Naive thymus-derived CD4-positive, alpha-beta T cell (primary cell): Measurements from ENCODE around the gene LTC4S. TPM values are rescaled to one million over a fixed set of nuclear protein-coding genes. Genes with fewer than 3 reads are reported as not detected.
A peak's percentile ranks its signal among the peaks of the same experiment; 100 is the strongest.

Experiments
- ATAC-seq: fragments of 150-1000 bp; cut with Tn5 transposase; 2 replicates; pipeline ENCODE4 v1.10.0; 2021; ENCODE audit warnings: mild to moderate bottlenecking, moderate library complexity
- CTCF ChIA-PET: fragments of 350-600 bp; sonication (Branson Sonifier 250); formaldehyde crosslinking; loops from one replicate; lab custom pipeline; 2021; ENCODE audit warnings: antibody characterized with exemption; lab: Charles Lee
- POLR2A ChIA-PET: fragments of 350-600 bp; sonication (Branson Sonifier 250); formaldehyde crosslinking; loops from one replicate; lab custom pipeline; 2021; ENCODE audit warnings: antibody characterized with exemption, inconsistent platforms; lab: Charles Lee
- DNase-seq, 9 donors: peaks; one replicate each; pipeline versions ENCODE4 v3.0.0 to v3.0.0-alpha.2; 2020 to 2022; ENCODE audit warnings: mixed read lengths in 1 of 9
- H3K27ac ChIP-seq: one replicate; pipeline ENCODE4 v1.7.0; 2013; ENCODE audit warnings: mild to moderate bottlenecking, low read depth, low read length, moderate library complexity
- H3K27me3 ChIP-seq, 2 donors: one replicate each; pipeline ENCODE4 v1.7.0; 2013; ENCODE audit warnings: low read length in 2 of 2, mild to moderate bottlenecking in 2 of 2, moderate library complexity in 2 of 2; ENCODE audit not compliant: control insufficient read depth in 2 of 2, insufficient read depth in 2 of 2
- H3K36me3 ChIP-seq, 3 experiments: 1 replicate in 2 of 3; 2 replicates in 1 of 3; pipeline ENCODE4 v1.7.0; 2013; ENCODE audit warnings: low read length in 3 of 3, mild to moderate bottlenecking in 3 of 3, moderate library complexity in 1 of 3; ENCODE audit not compliant: insufficient read depth in 3 of 3, control insufficient read depth in 2 of 3
- H3K4me1 ChIP-seq, 2 donors: one replicate each; pipeline ENCODE4 v1.7.0; 2013; ENCODE audit warnings: low read length in 2 of 2, mild to moderate bottlenecking in 2 of 2, moderate library complexity in 1 of 2; ENCODE audit not compliant: control insufficient read depth in 2 of 2, insufficient read depth in 2 of 2
- H3K4me3 ChIP-seq: 2 replicates; pipeline ENCODE4 v1.7.0; 2013; ENCODE audit warnings: mild to moderate bottlenecking, low read length
- H3K9me3 ChIP-seq, 3 experiments: 1 replicate in 2 of 3; 2 replicates in 1 of 3; pipeline ENCODE4 v1.7.0; 2013; ENCODE audit warnings: low read length in 3 of 3; ENCODE audit not compliant: control insufficient read depth in 2 of 3
- H3K27ac Mint-ChIP-seq, 9 donors: one replicate each; pipeline ENCODE4 v1.8.0; 2020 to 2022; ENCODE audit warnings: mixed read lengths in 9 of 9, mild to moderate bottlenecking in 8 of 9, moderate library complexity in 5 of 9, inconsistent platforms in 2 of 9
- H3K27me3 Mint-ChIP-seq, 5 donors: one replicate each; pipeline ENCODE4 v1.8.0; 2021 to 2022; ENCODE audit warnings: mixed read lengths in 5 of 5, mild to moderate bottlenecking in 1 of 5
- H3K36me3 Mint-ChIP-seq, 5 donors: one replicate each; pipeline ENCODE4 v1.8.0; 2020 to 2022; ENCODE audit warnings: mixed read lengths in 5 of 5, mild to moderate bottlenecking in 3 of 5, inconsistent platforms in 1 of 5
- H3K4me1 Mint-ChIP-seq, 7 donors: one replicate each; pipeline ENCODE4 v1.8.0; 2020 to 2022; ENCODE audit warnings: mixed read lengths in 7 of 7, mild to moderate bottlenecking in 3 of 7, inconsistent platforms in 1 of 7
- H3K4me3 Mint-ChIP-seq, 10 donors: one replicate each; pipeline ENCODE4 v1.8.0; 2020 to 2022; ENCODE audit warnings: mild to moderate bottlenecking in 10 of 10, mixed read lengths in 10 of 10, moderate library complexity in 6 of 10, inconsistent platforms in 2 of 10
- H3K9me3 Mint-ChIP-seq, 11 donors: one replicate each; pipeline ENCODE4 v1.8.0; 2020 to 2022; ENCODE audit warnings: mixed read lengths in 11 of 11, mild to moderate bottlenecking in 4 of 11, inconsistent platforms in 1 of 11, moderate library complexity in 1 of 11
- intact Hi-C, 2 donors: fragments of 100-400 bp; cut with micrococcal nuclease; formaldehyde crosslinking; loops; one replicate each; pipeline ENCODE4 v1.15.1; 2023
- polyA plus RNA-seq, 2 donors: library from polyadenylated mRNA; unstranded; fragments of 300-500 nt; fragmentation: Illumina TruSeq; gene quantifications; one replicate each; pipeline ENCODE4 v1.2.3, GENCODE V29; 2021
- total RNA-seq, 6 experiments: library from RNA in 5 of 6; stranded (reverse) in 5 of 6; gene quantifications; 1 replicate in 5 of 6; 2 replicates in 1 of 6; pipeline ENCODE4 v1.2.3 and lab custom pipeline; 2021 to 2026

The LTC4S gene
- total and polyA plus RNA-seq, 7 experiments from 2014 or later = 0.97 to 8.1 (median 4.9) TPM

DNA sequence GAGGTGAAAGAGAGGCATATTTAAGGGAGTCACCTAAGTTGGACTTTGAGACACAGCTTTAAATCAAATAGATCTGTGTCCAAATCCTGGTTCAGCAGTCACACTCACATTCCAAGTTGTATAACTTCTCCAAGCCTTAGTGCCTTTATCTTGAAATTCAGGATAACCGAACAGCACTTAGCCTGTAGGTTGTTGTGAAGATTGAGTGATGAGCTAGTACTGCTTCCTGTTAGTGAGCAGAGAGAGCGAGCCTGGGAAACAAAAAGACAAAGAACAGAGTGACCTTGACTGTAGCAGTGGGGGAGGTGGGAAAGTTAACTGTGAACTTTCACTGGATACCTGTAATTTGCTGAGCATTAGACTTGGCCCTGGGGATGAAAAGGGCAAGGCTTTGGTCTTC, 38.8 kb upstream of the LTC4S start:
- ChIA-PET POLR2A (interaction anchor here (1.5 kb wide), 1 partner anchor 131 kb away, joined by 6 read pairs; the partner anchor contains the start of gene HNRNPH1), CTCF (interaction anchor here (0.6 to 1.0 kb wide), 3 partner anchors 8 to 336 kb away, joined by 3 to 4 read pairs (median 4); no protein-coding TSS in a partner anchor)
- H3K4me3 Mint-ChIP-seq = peak overlapping the region in 9 of 10 donors; percentile 16 to 58 (median 26)
- no peaks in the 10 kb centered on the region for H3K27me3 ChIP-seq
- no peaks in the 10 kb centered on the region for H3K27me3 Mint-ChIP-seq
- H3K9me3 Mint-ChIP-seq = peaks cover 0 to 1% (median 0%) of the 10 kb centered on the region in 11 donors
- H3K27ac Mint-ChIP-seq = peak overlapping the region; percentile 32 to 81 (median 63)
- peaks cover 2 to 19% of the 10 kb centered on the region in 2 donors for H3K4me1 ChIP-seq
- intact Hi-C loops = no loop called here
- peaks cover 0 to 7% (median 3%) of the 10 kb centered on the region in 3 experiments for H3K36me3 ChIP-seq
- H3K4me1 Mint-ChIP-seq = peaks cover 43 to 63% (median 52%) of the 10 kb centered on the region in 7 donors
- peak in 2 of 9 donors; percentile 14 to 16 for DNase-seq
- peak overlapping the region; percentile 26 for H3K27ac ChIP-seq
- ATAC-seq = peak; percentile 26
- no peaks in the 10 kb centered on the region for H3K9me3 ChIP-seq
- H3K36me3 Mint-ChIP-seq = peaks cover 0 to 12% (median 4%) of the 10 kb centered on the region in 5 donors
- no peak overlapping the region for H3K4me3 ChIP-seq

DNA sequence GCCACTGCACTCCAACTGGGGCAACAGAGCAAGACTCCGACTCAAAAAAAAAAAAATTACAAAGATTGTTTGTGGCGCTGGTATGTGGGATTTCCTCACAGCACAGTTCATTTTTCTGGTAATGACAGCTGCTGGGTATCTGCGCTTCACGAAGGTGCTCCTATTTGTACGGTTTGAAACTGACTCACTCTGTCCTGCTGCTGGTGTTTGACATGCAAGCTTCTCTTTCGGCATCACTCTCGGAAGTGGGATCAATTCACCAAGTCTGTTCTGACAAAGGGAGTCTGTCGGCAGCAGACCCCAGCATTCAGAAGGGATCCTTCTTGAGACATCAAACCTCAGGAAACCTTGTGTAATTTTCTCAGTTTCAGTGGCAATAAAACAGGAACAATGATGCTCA, 34.8 kb upstream of the LTC4S start:
- Histone ChIP-seq H3K4me3 (no peak overlapping the region), H3K9me3 (no peaks in the 10 kb centered on the region), H3K4me1 (peaks cover 7 to 32% of the 10 kb centered on the region in 2 donors), H3K36me3 (peaks cover 0 to 3% (median 0%) of the 10 kb centered on the region in 3 experiments), H3K27me3 (no peaks in the 10 kb centered on the region), H3K27ac (no peak overlapping the region)
- Mint-ChIP-seq H3K9me3 (no peaks in the 10 kb centered on the region), H3K36me3 (peaks cover 0 to 4% (median 0%) of the 10 kb centered on the region in 5 donors), H3K27ac (peak overlapping the region in 5 of 9 donors; percentile 28 to 75 (median 36)), H3K4me1 (peaks cover 53 to 80% (median 68%) of the 10 kb centered on the region in 7 donors), H3K27me3 (no peaks in the 10 kb centered on the region), H3K4me3 (no peak overlapping the region)
- DNase-seq (no peak), ATAC-seq (no peak)
- intact Hi-C loops = no loop called here
- POLR2A ChIA-PET = interaction anchor here (0.5 to 0.6 kb wide), 2 partner anchors 30 to 114 kb away, joined by 3 read pairs; no protein-coding TSS in a partner anchor
- CTCF ChIA-PET = interaction anchor here (0.7 kb wide), 1 partner anchor 127 kb away, joined by 3 read pairs; no protein-coding TSS in a partner anchor

DNA sequence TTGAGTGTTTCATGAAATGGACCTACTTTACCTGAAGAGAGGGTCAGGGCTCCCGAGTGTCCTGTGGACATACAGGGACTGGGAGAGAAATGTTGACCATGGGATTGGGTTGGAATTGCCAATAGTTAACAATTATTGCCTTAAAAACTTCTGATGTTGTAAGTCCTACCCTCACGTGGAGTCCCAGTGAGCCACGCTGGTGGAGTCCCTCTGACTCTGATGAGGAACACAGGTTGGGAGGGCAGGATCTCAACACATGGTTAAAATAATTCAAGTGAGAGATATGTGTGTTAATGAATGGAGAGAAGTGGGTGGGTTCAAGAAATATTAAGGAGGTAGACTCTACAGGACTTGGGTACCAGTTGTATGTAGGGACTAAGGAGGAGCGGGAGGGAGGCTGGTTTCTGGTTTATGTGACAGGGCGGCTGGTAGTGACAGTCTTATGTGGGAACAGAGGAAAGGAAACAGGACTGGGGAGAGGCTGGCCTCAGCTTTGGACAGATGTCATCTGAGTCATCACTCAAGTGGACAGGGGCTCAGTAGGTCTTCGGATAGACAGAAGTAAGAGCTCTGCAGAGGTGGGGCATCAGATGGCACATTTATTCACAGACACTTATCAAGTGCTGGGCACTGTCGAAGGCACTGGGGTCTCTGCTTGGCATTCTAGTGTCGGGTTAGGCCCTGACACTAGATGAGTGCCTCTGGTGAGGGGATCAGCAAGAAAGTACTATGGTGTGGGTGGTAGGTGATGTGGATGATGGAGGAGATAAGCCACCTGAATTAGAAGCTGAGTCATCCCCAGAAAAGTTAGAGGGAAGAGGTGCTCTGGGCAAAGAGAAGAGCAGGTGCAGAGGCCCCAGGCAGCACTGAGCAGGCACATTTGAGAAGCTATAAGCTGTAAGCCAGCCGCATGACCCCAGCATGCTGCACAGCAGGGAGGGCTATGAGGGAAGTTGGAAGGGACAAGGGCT, 33.9 kb upstream of the LTC4S start:
- H3K9me3 Mint-ChIP-seq = no peaks in the 10 kb centered on the region
- no peak overlapping the region for H3K4me3 ChIP-seq
- peaks cover 0 to 3% (median 0%) of the 10 kb centered on the region in 3 experiments for H3K36me3 ChIP-seq
- no peak for ATAC-seq
- no peaks in the 10 kb centered on the region for H3K27me3 Mint-ChIP-seq
- DNase-seq = no peak
- CTCF ChIA-PET = no interaction called here
- peaks cover 7 to 23% of the 10 kb centered on the region in 2 donors for H3K4me1 ChIP-seq
- H3K27ac ChIP-seq = no peak overlapping the region
- no peaks in the 10 kb centered on the region for H3K27me3 ChIP-seq
- no peaks in the 10 kb centered on the region for H3K9me3 ChIP-seq
- intact Hi-C loops = no loop called here
- peaks cover 0 to 4% (median 0%) of the 10 kb centered on the region in 5 donors for H3K36me3 Mint-ChIP-seq
- peaks cover 48 to 74% (median 62%) of the 10 kb centered on the region in 7 donors for H3K4me1 Mint-ChIP-seq
- H3K27ac Mint-ChIP-seq = peak overlapping the region; percentile 19 to 86 (median 75)
- peak overlapping the region in 6 of 10 donors; percentile 3 to 36 (median 12) for H3K4me3 Mint-ChIP-seq
- POLR2A ChIA-PET = interaction anchor here (0.6 kb wide), 2 partner anchors 34 to 78 kb away, joined by 3 read pairs; partner anchors contain the start of gene LTC4S

DNA sequence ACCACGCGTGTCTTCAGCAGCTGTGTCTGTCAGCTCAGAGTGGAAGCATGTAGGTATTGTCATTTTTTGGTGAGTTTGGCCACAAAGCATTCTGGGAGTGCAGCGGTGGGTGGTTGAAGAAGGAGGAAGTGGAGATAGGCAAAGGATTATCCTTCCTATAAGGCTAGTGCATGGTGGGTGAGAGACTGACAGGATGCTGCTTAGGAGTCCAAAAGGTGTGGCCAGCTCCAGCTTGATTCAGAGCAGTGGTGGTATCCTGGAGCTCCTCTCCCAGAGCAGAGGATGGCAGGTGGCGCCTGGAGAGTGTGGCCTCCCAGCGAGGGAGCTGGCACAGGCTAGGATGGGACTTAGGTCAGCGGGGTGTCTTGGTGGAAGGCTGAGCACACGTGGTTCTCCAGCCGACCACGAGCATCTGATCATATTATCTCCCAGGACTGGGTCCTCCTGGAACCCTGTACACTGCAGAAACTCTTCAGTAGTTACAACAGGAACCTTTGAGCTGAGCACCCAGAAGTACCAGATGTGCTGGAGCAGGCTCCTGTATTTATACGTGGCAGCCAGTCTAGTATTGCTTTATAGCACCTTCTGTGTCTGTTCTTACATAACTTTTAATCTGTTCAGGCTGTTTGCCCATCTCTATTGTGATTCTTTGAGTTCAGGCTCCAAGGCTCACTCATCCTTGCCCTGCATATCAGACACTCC, 31.6 kb upstream of the LTC4S start:
- ChIA-PET CTCF (interaction anchor here (0.6 to 2.8 kb wide), 13 partner anchors 8 to 152 kb away, joined by 3 to 36 read pairs (median 3); partner anchors contain the start of genes LTC4S and TBC1D9B), POLR2A (interaction anchor here (0.7 to 1.6 kb wide), 7 partner anchors 9 to 60 kb away, joined by 3 to 7 read pairs (median 3); partner anchors contain the start of gene MAML1)
- DNase-seq (peak in 8 of 9 donors; percentile 24 to 52 (median 40)), ATAC-seq (peak; percentile 61)
- Histone ChIP-seq H3K4me3 (no peak overlapping the region), H3K9me3 (no peaks in the 10 kb centered on the region), H3K27ac (peak overlapping the region; percentile 28), H3K36me3 (peaks cover 0 to 22% (median 13%) of the 10 kb centered on the region in 3 experiments), H3K4me1 (peaks cover 7 to 13% of the 10 kb centered on the region in 2 donors), H3K27me3 (no peaks in the 10 kb centered on the region)
- Mint-ChIP-seq H3K4me1 (peaks cover 48 to 69% (median 56%) of the 10 kb centered on the region in 7 donors), H3K27me3 (no peaks in the 10 kb centered on the region), H3K27ac (peak overlapping the region; percentile 58 to 90 (median 76)), H3K36me3 (peaks cover 0 to 11% (median 0%) of the 10 kb centered on the region in 5 donors), H3K9me3 (no peaks in the 10 kb centered on the region), H3K4me3 (peak overlapping the region in 9 of 10 donors; percentile 8 to 63 (median 36))
- intact Hi-C loops = loop anchor here (2.0 kb wide), 4 partner anchors 29 to 147 kb away; partner anchors contain the start of genes CANX (in 1 of the 2), MAML1 (in 1 of the 2) and MRNIP (in 1 of the 2)

DNA sequence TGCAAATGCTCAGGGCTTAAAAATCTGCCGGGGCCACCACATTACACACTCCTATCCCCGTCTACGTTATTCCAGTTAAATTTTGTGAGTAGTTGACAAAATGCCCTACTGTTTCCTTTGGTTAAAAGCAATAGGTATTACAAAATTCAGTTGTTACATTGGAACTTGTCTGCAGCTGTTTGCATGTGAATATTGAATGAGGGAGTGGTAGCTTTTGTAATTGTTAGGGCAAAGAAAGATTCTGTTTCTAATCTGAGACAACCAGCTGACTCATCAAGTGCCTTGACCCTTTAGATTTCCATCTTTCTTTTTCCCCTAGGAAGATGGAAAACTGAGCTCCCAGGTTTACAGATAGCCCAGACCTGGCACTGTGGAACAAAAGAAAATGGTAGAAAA, 31.0 kb upstream of the LTC4S start:
- Mint-ChIP-seq H3K4me3 (no peak overlapping the region), H3K27ac (peak overlapping the region; percentile 16 to 90 (median 63)), H3K9me3 (no peaks in the 10 kb centered on the region), H3K27me3 (no peaks in the 10 kb centered on the region), H3K36me3 (peaks cover 0 to 11% (median 0%) of the 10 kb centered on the region in 5 donors), H3K4me1 (peaks cover 48 to 72% (median 57%) of the 10 kb centered on the region in 7 donors)
- ChIA-PET CTCF (interaction anchor here (0.6 to 2.8 kb wide), 15 partner anchors 8 to 327 kb away, joined by 3 to 36 read pairs (median 4); partner anchors contain the start of genes LTC4S and TBC1D9B), POLR2A (interaction anchor here (0.6 to 1.8 kb wide), 11 partner anchors 9 to 140 kb away, joined by 3 to 7 read pairs (median 3); partner anchors contain the start of genes HNRNPH1 and LTC4S)
- H3K9me3 ChIP-seq = no peaks in the 10 kb centered on the region
- ATAC-seq (no peak), DNase-seq (no peak)
- H3K27ac ChIP-seq = no peak overlapping the region
- H3K4me3 ChIP-seq = no peak overlapping the region
- intact Hi-C loops = loop anchor here (1.0 to 2.0 kb wide), 8 partner anchors 30 to 146 kb away; partner anchors contain the start of genes MAML1 (in 2 of the 2), MRNIP (in 2 of the 2) and CANX (in 1 of the 2)
- no peaks in the 10 kb centered on the region for H3K27me3 ChIP-seq
- peaks cover 0 to 28% (median 13%) of the 10 kb centered on the region in 3 experiments for H3K36me3 ChIP-seq
- H3K4me1 ChIP-seq = peaks cover 7 to 13% of the 10 kb centered on the region in 2 donors
